ENCODE results near the gene KCP.

The KCP gene

DNA sequence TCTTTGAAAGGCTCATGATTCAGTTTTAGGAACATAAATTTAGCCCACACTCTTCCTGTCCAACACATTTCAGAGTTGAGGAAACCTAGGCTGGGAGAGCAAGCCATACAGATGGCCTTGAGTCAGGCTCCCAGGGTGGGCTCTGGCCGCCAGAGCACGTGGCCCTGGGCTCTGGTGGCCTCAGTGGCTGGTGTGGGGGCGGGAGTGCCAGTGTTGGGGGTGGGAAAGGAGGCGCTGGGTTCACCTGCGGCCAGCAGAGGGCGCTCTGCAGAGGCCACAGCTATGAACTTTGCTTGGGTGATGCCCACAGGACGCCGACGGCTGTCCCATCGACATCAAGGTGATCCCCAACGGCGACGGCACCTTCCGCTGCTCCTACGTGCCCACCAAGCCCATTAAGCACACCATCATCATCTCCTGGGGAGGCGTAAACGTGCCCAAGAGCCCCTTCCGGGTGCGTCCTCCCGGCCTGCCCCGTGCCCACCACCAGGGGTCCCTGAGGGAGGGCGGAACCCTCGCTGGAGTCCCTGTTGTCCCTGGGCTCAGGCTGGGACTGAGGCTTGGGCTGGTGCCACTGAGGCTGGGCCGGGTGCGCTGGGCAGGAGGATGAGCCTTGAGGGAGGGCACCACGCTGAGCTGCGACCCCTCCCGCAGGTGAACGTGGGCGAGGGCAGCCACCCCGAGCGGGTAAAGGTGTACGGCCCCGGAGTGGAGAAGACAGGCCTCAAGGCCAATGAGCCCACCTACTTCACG, 68.4 kb downstream of the KCP start:
- no peak overlapping the region for H3K27ac ChIP-seq (replicated peaks)
- no peak overlapping the region for H3K4me3 ChIP-seq (replicated peaks; ENCODE audit: insufficient read depth, low read length)
- no peaks in the 10 kb centered on the region for H3K27me3 ChIP-seq (ENCODE audit: insufficient read depth, poor library complexity, severe bottlenecking)
- TF ChIP-seq POLR2AphosphoS5 (IDR thresholded peaks at IDR 0.05; ENCODE audit: low read depth) (no peak), GABPA (IDR thresholded peaks at IDR 0.05; ENCODE audit: low read depth) (no peak)
- TF ChIP-seq, protein P1, sequence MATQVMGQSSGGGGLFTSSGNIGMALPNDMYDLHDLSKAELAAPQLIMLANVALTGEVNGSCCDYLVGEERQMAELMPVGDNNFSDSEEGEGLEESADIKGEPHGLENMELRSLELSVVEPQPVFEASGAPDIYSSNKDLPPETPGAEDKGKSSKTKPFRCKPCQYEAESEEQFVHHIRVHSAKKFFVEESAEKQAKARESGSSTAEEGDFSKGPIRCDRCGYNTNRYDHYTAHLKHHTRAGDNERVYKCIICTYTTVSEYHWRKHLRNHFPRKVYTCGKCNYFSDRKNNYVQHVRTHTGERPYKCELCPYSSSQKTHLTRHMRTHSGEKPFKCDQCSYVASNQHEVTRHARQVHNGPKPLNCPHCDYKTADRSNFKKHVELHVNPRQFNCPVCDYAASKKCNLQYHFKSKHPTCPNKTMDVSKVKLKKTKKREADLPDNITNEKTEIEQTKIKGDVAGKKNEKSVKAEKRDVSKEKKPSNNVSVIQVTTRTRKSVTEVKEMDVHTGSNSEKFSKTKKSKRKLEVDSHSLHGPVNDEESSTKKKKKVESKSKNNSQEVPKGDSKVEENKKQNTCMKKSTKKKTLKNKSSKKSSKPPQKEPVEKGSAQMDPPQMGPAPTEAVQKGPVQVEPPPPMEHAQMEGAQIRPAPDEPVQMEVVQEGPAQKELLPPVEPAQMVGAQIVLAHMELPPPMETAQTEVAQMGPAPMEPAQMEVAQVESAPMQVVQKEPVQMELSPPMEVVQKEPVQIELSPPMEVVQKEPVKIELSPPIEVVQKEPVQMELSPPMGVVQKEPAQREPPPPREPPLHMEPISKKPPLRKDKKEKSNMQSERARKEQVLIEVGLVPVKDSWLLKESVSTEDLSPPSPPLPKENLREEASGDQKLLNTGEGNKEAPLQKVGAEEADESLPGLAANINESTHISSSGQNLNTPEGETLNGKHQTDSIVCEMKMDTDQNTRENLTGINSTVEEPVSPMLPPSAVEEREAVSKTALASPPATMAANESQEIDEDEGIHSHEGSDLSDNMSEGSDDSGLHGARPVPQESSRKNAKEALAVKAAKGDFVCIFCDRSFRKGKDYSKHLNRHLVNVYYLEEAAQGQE (IDR thresholded peaks at IDR 0.05; ENCODE audit: insufficient replicate concordance, low read depth) = no peak
- TF ChIP-seq, protein P2, sequence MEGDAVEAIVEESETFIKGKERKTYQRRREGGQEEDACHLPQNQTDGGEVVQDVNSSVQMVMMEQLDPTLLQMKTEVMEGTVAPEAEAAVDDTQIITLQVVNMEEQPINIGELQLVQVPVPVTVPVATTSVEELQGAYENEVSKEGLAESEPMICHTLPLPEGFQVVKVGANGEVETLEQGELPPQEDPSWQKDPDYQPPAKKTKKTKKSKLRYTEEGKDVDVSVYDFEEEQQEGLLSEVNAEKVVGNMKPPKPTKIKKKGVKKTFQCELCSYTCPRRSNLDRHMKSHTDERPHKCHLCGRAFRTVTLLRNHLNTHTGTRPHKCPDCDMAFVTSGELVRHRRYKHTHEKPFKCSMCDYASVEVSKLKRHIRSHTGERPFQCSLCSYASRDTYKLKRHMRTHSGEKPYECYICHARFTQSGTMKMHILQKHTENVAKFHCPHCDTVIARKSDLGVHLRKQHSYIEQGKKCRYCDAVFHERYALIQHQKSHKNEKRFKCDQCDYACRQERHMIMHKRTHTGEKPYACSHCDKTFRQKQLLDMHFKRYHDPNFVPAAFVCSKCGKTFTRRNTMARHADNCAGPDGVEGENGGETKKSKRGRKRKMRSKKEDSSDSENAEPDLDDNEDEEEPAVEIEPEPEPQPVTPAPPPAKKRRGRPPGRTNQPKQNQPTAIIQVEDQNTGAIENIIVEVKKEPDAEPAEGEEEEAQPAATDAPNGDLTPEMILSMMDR (IDR thresholded peaks at IDR 0.05; ENCODE audit: insufficient read depth, low read length) = peak; percentile 51
- DNase-seq (ENCODE audit: low read depth in 1 of 2, low spot score in 1 of 2) = peak in 1 of 2 experiments; percentile 44

DNA sequence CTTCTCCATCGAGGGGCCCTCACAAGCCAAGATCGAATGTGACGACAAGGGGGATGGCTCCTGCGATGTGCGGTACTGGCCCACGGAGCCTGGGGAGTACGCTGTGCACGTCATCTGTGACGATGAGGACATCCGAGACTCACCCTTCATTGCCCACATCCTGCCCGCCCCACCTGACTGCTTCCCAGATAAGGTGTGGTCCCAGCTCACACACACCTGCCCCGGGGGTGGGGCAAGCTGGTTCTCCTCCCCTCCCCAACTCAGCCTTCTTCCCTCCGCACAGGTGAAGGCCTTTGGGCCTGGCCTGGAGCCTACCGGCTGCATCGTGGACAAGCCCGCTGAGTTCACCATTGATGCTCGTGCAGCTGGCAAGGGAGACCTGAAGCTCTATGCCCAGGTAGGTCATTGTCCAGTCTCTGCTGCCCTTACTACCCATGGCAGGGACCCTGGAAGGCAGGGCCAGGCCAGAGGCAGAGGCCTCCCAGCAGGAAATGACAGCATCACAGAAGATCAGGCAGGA, 69.3 kb downstream of the KCP start:
- TF ChIP-seq, protein P1 (IDR thresholded peaks at IDR 0.05; ENCODE audit: insufficient replicate concordance, low read depth) = no peak
- TF ChIP-seq, protein P2 (IDR thresholded peaks at IDR 0.05; ENCODE audit: insufficient read depth, low read length) = no peak
- TF ChIP-seq POLR2AphosphoS5 (IDR thresholded peaks at IDR 0.05; ENCODE audit: low read depth) (no peak), SPI1 (IDR thresholded peaks at IDR 0.05; ENCODE audit: borderline replicate concordance, low read depth) (no peak), GABPA (IDR thresholded peaks at IDR 0.05; ENCODE audit: low read depth) (no peak)
- no peak for DNase-seq (ENCODE audit: low read depth in 1 of 2, low spot score in 1 of 2)
- no peaks in the 10 kb centered on the region for H3K27me3 ChIP-seq (ENCODE audit: insufficient read depth, poor library complexity, severe bottlenecking)
- no peak overlapping the region for H3K4me3 ChIP-seq (replicated peaks; ENCODE audit: insufficient read depth, low read length)
- H3K27ac ChIP-seq (replicated peaks) = no peak overlapping the region

DNA sequence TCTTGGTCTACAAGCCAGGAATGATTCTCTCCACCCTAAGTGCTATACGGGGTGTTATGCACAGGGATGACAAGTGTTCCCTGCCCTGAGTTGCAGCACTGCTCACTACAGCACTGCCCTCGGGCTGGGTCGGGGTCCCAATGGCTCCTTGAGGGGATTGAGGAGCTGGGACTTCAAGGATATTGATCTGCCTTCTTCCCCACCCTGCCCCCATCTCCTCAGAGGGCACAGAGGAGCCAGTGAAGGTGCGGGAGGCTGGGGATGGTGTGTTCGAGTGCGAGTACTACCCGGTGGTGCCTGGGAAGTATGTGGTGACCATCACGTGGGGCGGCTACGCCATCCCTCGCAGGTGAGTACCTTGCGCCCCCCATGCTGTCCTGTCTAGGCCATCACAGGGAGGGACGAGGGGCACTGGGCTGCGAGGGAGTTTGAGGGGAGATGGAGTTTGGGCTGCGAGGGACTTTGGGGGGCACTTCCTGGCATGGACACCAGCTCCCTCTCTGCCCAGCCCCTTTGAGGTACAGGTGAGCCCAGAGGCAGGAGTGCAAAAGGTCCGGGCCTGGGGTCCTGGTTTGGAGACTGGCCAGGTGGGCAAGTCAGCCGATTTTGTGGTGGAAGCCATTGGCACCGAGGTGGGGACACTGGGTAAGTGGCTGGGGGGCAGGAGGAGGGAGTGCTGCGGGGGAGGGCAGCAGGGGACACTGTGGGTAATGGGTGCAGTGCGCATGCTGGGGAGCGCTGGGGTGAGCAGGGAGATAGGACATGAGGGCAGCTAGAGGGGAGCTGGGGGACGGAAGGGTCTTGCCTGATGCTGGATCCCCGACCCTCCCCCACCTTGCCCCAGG, 70.0 kb downstream of the KCP start:
- TF ChIP-seq, protein P1 (IDR thresholded peaks at IDR 0.05; ENCODE audit: insufficient replicate concordance, low read depth) = no peak
- no peak for TF ChIP-seq SPI1 (IDR thresholded peaks at IDR 0.05; ENCODE audit: borderline replicate concordance, low read depth)
- TF ChIP-seq GABPA (IDR thresholded peaks at IDR 0.05; ENCODE audit: low read depth) = no peak
- TF ChIP-seq, protein P2 (IDR thresholded peaks at IDR 0.05; ENCODE audit: insufficient read depth, low read length) = no peak
- TF ChIP-seq POLR2AphosphoS5 (IDR thresholded peaks at IDR 0.05; ENCODE audit: low read depth) = no peak
- no peak for DNase-seq (ENCODE audit: low read depth in 1 of 2, low spot score in 1 of 2)
- Histone ChIP-seq H3K27ac (replicated peaks) (no peak overlapping the region), H3K4me3 (replicated peaks; ENCODE audit: insufficient read depth, low read length) (no peak overlapping the region), H3K27me3 (ENCODE audit: insufficient read depth, poor library complexity, severe bottlenecking) (no peaks in the 10 kb centered on the region)
